Inferior parietal cortex (tissue), 1 donor: Measurements from ENCODE around the gene TMEM255B.

Experiments
- DNase-seq: peaks from one replicate; pipeline ENCODE4 v3.0.0-alpha.2; 2016; ENCODE audit errors: extremely low spot score

Gene TMEM255B

GRCh38 chr13:113846636-113847318 is 87.8 kb downstream of the TMEM255B start:
- DNase-seq: no peak

GRCh38 chr13:113848020-113848419 is 89.0 kb downstream of the TMEM255B start:
- no peak for DNase-seq

- DNase-seq: no peak
Measured at GRCh38 chr13:113848431-113849260, 89.6 kb downstream of the TMEM255B start.

- DNase-seq: no peak
Measured at GRCh38 chr13:113849546-113849945, 90.5 kb downstream of the TMEM255B start.

GRCh38 chr13:113849981-113850721 is 91.1 kb downstream of the TMEM255B start:
- DNase-seq: no peak

- DNase-seq: no peak
Measured at GRCh38 chr13:113850722-113851479, 91.9 kb downstream of the TMEM255B start.

GRCh38 chr13:113851480-113851803 is 92.4 kb downstream of the TMEM255B start:
- no peak for DNase-seq

- no peak for DNase-seq
Measured at GRCh38 chr13:113851826-113852535, 93.0 kb downstream of the TMEM255B start.

- DNase-seq: no peak
Measured at GRCh38 chr13:113852536-113853517, 93.8 kb downstream of the TMEM255B start.

- DNase-seq: no peak
Measured at GRCh38 chr13:113853518-113854237, 94.7 kb downstream of the TMEM255B start.

- no peak for DNase-seq
Measured at GRCh38 chr13:113854238-113855011, 95.4 kb downstream of the TMEM255B start.

GRCh38 chr13:113855012-113855921 is 96.2 kb downstream of the TMEM255B start:
- DNase-seq: no peak

GRCh38 chr13:113855931-113856715 is 97.1 kb downstream of the TMEM255B start:
- DNase-seq: no peak

GRCh38 chr13:113856716-113857065 is 97.7 kb downstream of the TMEM255B start:
- DNase-seq: no peak

- no peak for DNase-seq
Measured at GRCh38 chr13:113857531-113858195, 98.6 kb downstream of the TMEM255B start.
